Measurements from ENCODE around the gene EEFSEC.

Gene EEFSEC

DNA sequence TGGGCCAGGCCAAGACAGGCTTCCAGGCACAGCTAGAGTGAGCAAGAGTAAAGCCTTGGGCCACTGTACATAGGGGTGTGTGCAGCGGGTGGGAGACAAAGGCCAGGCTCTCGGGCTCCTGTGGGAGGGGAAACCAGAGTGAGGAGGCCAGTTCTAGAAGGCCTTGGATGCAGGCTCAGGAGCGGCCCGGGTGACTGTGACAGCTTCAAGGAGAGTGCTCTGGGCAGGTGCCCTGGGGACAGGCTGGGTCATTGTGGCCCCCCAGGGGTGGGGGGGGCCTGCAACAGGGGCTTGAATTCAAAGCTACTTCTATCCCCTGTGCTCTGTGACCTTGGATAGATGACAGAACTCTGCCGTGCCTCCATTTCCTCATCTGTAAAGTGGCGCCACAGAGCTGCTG lies 204.3 kb downstream of the EEFSEC start:
- no peak overlapping the region for H3K4me3 ChIP-seq (ENCODE audit: low read depth, low read length)
- TF ChIP-seq, protein P1, sequence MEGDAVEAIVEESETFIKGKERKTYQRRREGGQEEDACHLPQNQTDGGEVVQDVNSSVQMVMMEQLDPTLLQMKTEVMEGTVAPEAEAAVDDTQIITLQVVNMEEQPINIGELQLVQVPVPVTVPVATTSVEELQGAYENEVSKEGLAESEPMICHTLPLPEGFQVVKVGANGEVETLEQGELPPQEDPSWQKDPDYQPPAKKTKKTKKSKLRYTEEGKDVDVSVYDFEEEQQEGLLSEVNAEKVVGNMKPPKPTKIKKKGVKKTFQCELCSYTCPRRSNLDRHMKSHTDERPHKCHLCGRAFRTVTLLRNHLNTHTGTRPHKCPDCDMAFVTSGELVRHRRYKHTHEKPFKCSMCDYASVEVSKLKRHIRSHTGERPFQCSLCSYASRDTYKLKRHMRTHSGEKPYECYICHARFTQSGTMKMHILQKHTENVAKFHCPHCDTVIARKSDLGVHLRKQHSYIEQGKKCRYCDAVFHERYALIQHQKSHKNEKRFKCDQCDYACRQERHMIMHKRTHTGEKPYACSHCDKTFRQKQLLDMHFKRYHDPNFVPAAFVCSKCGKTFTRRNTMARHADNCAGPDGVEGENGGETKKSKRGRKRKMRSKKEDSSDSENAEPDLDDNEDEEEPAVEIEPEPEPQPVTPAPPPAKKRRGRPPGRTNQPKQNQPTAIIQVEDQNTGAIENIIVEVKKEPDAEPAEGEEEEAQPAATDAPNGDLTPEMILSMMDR (IDR thresholded peaks at IDR 0.05; ENCODE audit: borderline replicate concordance, insufficient read depth, low read depth, low read length): no peak

DNA sequence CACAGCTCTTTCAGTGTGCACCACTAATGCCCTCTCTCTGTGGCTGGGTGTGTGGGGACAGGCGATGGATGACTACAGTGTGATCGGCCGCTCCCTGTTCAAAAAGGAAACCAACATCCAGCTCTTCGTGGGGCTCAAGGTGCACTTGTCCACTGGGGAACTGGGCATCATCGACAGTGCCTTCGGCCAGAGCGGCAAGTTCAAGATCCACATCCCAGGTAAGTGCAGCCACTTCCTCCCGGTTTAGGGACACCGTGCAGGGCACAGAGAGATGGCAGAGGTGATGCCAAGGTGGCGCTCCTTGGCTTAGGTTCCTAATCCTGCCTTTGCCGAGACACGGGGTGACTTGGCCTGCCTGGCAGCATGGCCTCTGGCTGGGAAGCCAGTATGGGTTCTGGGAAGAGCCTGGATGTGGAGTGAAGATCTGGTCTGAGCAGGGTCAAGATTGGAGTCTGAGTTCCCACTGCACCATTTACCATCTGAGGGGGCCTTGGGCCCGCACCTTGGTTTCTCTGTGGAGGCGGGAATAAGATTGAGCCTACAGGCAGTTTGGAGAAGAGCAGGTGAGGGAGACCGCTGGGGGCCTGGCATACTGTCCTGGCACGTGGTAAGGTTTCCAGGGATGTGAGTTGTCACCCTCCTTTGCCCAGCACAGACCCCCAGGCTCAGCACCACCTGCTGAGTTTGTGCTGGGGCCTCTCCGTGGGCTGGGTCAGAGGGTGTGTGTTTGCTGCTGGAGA lies 205.0 kb downstream of the EEFSEC start:
- TF ChIP-seq, protein P1 (IDR thresholded peaks at IDR 0.05; ENCODE audit: borderline replicate concordance, insufficient read depth, low read depth, low read length): no peak
- H3K4me3 ChIP-seq (ENCODE audit: low read depth, low read length): no peak overlapping the region

DNA sequence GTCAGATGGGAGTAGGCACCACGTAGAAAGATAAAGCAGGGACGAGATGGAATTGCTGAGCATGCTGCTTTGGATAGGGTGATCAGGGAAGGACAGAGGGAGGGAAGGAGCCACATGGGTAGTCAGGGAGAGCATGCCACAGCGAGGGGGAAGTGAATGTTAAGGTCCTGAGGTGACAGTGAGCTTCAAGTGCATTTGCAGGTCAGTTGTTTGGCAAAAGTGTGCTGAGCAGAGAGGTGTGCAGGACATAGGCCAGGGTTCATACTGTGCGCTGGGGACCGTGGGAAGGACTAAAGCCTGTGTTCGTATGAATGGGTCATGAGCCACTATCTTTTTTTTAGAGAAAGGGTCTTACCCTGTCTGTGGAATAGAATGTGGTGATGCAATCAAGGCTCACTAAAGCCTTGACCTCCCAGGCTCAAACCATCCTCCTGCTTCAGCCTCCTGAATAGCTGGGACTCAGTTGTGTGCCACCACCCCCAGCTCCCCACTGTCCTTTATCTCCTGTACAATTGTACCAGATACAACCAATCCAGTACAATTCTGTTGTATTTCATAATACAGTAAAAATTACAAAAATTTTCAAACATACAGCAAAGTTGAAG lies 205.9 kb downstream of the EEFSEC start:
- no peak overlapping the region for H3K4me3 ChIP-seq (ENCODE audit: low read depth, low read length)
- TF ChIP-seq, protein P1 (IDR thresholded peaks at IDR 0.05; ENCODE audit: borderline replicate concordance, insufficient read depth, low read depth, low read length): no peak

DNA sequence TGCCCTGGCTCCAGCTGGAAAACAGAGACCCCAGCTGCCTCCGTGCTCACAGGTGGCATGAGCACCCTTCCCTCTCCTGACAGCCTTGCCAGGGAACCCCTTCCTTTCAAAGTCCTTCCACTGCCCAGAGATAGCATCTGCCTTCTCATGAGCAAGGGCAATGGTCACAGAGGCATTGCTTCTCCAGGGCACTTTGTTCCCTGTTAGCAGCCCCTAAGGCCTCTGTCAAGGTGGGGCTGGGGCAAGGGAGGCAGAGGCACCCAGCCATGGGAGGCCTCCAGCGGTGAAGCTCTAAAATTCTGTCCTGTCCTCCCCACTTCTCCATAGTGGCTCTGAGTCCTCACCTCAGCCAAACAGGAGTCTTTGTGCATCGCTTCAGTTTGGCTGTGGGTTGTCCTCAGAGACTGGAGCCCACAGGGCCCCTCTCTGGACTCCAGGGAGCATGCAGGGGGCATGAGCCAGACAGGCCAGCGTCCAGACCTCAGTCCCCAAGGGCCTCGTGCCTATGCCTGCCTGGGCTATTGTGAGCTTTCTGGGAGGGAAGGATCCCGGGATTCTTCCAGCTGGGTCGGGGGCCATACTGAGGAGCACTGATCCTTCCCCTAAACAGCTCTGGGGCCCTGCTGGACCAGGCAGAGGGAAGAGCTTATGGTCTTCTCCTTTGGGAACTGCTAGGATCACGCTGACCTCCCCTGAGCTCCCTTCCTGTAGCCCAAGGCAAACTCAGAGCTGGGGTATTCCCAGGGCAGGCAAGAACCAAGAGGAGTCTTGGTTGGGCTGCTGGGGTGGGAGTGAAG lies 206.8 kb downstream of the EEFSEC start:
- TF ChIP-seq, protein P1 (IDR thresholded peaks at IDR 0.05; ENCODE audit: borderline replicate concordance, insufficient read depth, low read depth, low read length): no peak
- H3K4me3 ChIP-seq (ENCODE audit: low read depth, low read length): no peak overlapping the region

DNA sequence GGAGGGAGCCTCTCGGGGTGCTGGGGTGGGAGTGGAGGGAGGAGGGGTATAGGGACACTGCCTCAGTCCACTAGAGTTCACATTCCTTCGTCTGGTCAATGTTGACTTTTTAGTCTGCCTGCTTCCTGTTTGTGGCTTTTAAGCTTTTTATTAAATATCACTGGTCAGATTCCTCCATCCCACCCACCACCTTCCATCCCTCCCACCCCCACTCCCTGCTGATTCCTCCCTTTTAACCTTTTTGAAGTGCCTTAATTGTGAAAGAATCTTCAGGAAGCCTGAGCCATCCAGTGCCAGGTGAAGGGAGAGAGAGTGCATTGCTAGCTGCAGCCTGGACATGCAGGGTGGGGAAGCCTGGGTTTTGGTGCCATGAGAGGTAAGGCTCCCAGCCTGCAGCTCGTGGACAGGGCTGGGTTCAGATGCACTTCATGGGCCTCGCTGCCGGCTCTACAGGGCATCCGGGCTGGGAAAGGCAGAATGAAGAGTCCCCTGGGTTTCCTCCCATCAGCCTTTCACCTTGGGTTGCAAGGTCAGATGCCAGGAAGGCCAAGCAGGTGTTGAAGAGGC lies 207.5 kb downstream of the EEFSEC start:
- TF ChIP-seq, protein P1 (IDR thresholded peaks at IDR 0.05; ENCODE audit: borderline replicate concordance, insufficient read depth, low read depth, low read length): no peak
- no peak overlapping the region for H3K4me3 ChIP-seq (ENCODE audit: low read depth, low read length)

DNA sequence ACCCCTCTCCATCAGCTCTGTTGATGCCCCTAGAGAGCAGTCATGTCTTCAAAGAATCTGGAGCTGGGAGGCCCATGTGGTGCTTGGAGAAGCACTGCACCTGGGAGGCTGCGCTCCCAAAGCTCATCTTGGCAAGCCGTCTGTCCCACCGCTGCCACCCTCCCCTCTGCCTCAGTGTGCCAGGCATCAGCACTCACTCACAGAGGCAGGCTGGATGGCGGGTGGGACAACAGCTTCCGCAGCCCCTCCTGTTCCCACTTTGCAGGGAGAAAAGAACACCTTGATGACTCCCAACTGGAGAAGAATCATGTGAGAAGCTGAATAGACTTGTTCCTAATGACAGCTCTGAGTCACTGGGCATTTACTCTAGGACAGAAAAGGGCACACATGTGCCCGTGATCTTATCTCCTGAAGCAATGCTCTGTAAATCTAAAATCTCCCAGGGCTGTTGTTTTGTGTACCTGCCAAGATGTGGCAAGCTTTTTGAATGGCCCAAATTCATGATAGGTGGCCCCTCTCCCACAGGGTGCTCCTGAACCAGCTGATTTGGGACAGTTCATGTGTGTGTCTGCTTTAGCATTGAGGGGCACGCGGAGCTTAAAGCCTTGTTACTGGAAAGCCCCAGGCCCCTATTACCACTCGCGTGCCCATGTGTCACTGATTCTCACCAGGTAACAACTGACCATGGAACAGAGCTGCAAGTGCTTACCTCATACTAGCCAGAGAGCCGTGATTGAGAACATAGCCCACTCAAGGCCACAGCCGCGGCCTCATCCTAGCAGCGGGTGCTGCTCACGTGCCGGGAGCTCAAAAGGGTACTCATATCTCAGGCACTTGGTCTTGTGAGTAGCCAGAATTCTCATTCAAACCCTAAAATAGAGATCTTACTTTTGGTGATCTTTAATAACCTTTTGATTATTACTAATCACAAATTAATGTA lies 209.0 kb downstream of the EEFSEC start:
- TF ChIP-seq, protein P1 (IDR thresholded peaks at IDR 0.05; ENCODE audit: borderline replicate concordance, insufficient read depth, low read depth, low read length): no peak
- H3K4me3 ChIP-seq (ENCODE audit: low read depth, low read length): no peak overlapping the region
